GM12878 (cell line): ENCODE results near the gene CCDC97. TPM values are rescaled to one million over a fixed set of nuclear protein-coding genes. Genes with fewer than 3 reads are reported as not detected.
A peak's percentile ranks its signal among the peaks of the same experiment; 100 is the strongest.

ENCODE experiments used
- CBFB ChIP-seq: IDR thresholded peaks from 2 replicates; pipeline ENCODE4 v1.6.1; 2016; ENCODE audit warnings: antibody characterized with exemption, low read depth
- CREM ChIP-seq: IDR thresholded peaks from 2 replicates; pipeline ENCODE4 v1.6.1; 2014; ENCODE audit warnings: antibody characterized with exemption, low read depth
- E2F4 ChIP-seq: IDR thresholded peaks from 2 replicates; pipeline ENCODE4 v1.6.1; 2012; ENCODE audit warnings: low read depth, low read length, improper control_type of control experiment
- ELK1 ChIP-seq: IDR thresholded peaks from 2 replicates; pipeline ENCODE4 v1.6.1; 2012; ENCODE audit warnings: low read depth, low read length, improper control_type of control experiment
- IRF4 ChIP-seq: IDR thresholded peaks from 2 replicates; pipeline ENCODE4 v1.6.1; 2011; ENCODE audit warnings: low read depth, low read length
- JUND ChIP-seq: IDR thresholded peaks from 2 replicates; pipeline ENCODE4 v1.6.1; 2012; ENCODE audit warnings: low read depth, mild to moderate bottlenecking, low read length, improper control_type of control experiment, moderate library complexity
- KAT2A ChIP-seq: conservative IDR thresholded peaks from 2 replicates; pipeline ENCODE4 v1.6.1; 2011; ENCODE audit warnings: low read depth, low read length; ENCODE audit not compliant: control insufficient read depth
- NFYA ChIP-seq: IDR thresholded peaks from 2 replicates; pipeline ENCODE4 v1.6.1; 2011; ENCODE audit warnings: low read depth, mild to moderate bottlenecking, low read length, improper control_type of control experiment, borderline replicate concordance
- NKRF ChIP-seq: fragments of 450-650 bp; conservative IDR thresholded peaks from 2 replicates; pipeline ENCODE4 v1.6.1; 2017; ENCODE audit warnings: mild to moderate bottlenecking, moderate library complexity
- NRF1 ChIP-seq: conservative IDR thresholded peaks from 2 replicates; pipeline ENCODE4 v1.6.1; 2011; ENCODE audit warnings: mild to moderate bottlenecking, low read depth, low read length, improper control_type of control experiment
- POLR2AphosphoS2 ChIP-seq: IDR thresholded peaks from 2 replicates; pipeline ENCODE4 v1.6.1; 2011; ENCODE audit warnings: low read depth, mild to moderate bottlenecking, low read length, improper control_type of control experiment, moderate library complexity
- USF1 ChIP-seq: IDR thresholded peaks from 2 replicates; pipeline ENCODE4 v1.6.1; 2011; ENCODE audit warnings: borderline replicate concordance, low read depth, mild to moderate bottlenecking, moderate library complexity, mixed read lengths, low read length; ENCODE audit not compliant: insufficient read depth; ENCODE audit errors: extremely low read length
- ZZZ3 ChIP-seq: IDR thresholded peaks from 2 replicates; pipeline ENCODE4 v1.6.1; 2011; ENCODE audit warnings: low read depth; ENCODE audit not compliant: control insufficient read depth, insufficient read length
- polyA plus RNA-seq, 11 experiments: library from polyadenylated mRNA; depleted of rRNA in 4 of 11; unstranded in 6 of 11; stranded (reverse) in 5 of 11; fragments of >200 nt; fragmentation: Nextera tagmentation in 4 of 11; fragmentation: Illumina TruSeq in 1 of 11; extraction: Ambion mirVana in 4 of 11; extraction: Trizol in 1 of 11; gene quantifications; 1 replicate in 1 of 11; 2 replicates in 10 of 11; pipeline versions ENCODE4 v1.2.1 to v1.2.3, GENCODE V29; 2011 to 2016; ENCODE audit warnings: inconsistent platforms in 2 of 11, missing spikeins in 2 of 11, low read depth in 1 of 11
- total RNA-seq, 4 experiments: library from RNA; depleted of rRNA in 3 of 4; stranded (reverse); fragments of >200 nt in 3 of 4; fragmentation: Illumina TruSeq in 1 of 4; extraction: Trizol in 1 of 4; gene quantifications; 2 replicates each; pipeline versions ENCODE4 v1.2.1 to v1.2.3, GENCODE V29; 2013 to 2021

CCDC97 gene
- total and polyA plus RNA-seq, 10 of the 15 experiments (the other 5 are each of a cell fraction or from before 2014, with no cell fraction given) = 1.8 to 34.1 (median 18.8) TPM

- TF ChIP-seq CBFB (0 out of 2 replicates have a peak, but pooled peaks have one; percentile 19), ZZZ3 (no peak), POLR2AphosphoS2 (no peak), IRF4 (no peak), ELK1 (no peak), NKRF (no peak), NFYA (no peak), CREM (peak; percentile 86), E2F4 (no peak), USF1 (no peak), NRF1 (no peak), KAT2A (no peak), JUND (no peak)
Observed at GRCh38 chr19:41321600-41322270, 11.8 kb downstream of the CCDC97 start (continued).
